K562 treated with DMSO at 1 percent for 12 hours (cell line): ENCODE data around the gene CAV3. TPM values are rescaled to one million over a fixed set of nuclear protein-coding genes. Genes with fewer than 3 reads are reported as not detected.

Experiments
- total RNA-seq: library from RNA; unstranded; fragments of 300-600 nt; gene quantifications from 2 replicates; pipeline ENCODE4 v1.2.3, GENCODE V29; 2022; ENCODE audit not compliant: insufficient read depth

Gene CAV3
- total RNA-seq, result not detected in 2 replicates

DNA sequence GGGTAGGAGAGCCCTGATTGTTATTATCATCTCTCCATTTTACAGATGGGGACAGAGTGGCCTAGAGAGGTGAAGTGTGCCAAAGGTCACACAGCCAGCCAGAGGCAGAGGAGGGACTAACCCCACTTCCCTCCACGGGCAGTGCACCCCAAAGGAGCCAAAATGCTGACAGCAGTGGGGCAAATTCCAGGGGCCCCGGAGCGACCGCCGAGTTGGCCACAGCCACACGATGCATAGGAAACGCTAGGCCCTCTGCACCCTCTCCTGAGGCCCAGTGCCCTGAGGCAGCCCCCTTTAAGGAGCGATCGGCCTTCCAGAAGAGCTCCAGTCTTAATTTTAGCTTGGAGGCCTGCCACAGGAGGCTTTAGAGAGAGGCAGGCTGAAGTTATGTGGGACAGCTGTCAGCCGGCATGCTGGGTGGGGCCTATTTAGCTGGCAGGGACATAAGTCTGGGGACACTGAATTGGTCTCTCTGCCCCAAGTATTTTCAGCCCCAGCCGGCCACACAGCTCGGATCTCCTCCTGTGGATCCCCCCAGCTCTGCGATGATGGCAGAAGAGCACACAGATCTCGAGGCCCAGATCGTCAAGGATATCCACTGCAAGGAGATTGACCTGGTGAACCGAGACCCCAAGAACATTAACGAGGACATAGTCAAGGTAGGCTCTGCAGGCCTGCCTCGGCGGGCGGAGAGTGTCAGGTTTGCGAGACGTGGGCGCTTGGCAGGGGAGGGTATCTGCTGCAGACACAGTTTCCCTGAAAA lies at the start of gene CAV3:
Gene CAV3, plus strand, starts transcription at position 471 of the 763 bp plus-strand sequence. Its CDS starts 75 bp downstream, at position 546.

DNA sequence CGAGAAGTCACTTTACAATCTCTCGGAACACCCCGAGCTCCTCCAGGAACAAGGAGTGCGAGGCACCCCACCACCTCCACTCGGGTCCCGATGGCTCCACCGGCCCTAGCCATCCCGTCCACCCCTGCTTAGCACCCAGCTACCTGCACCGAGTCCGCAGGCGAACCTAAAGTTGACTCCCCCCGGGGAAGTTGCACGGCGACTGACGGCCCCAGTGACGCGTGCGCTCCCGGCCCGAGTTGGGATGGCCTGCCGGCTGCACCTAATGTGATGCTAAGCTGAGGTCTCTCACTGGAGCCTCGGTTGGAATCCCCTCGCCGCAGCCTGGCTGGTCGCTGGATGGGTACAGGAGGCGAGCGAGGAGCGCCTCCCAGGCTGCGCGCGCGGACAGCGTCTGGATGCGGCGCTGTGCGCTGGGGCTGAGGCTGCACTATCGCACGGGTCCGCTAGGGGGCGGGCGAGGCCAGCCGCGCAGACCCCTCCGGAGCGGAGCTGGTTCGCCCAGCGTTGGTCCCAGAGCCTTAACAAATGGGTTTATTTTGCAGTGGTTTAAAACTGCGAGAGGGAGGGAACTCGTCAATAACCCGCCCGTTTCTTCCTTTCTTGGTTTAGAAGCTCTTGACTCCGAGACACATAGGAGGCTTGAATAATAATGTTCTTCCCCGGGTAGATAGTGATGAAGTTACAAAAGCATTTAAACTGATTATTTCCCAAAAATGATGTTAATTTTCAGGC lies 35.7 kb downstream of the CAV3 start, which contains the start of gene OXTR:
Gene OXTR, minus strand, starts transcription at position 526 of the 735 bp plus-strand sequence. CDS start 1,426 bp downstream, outside the sequence.

Other genes with a start within 250 kb of the CAV3 start
- 0.15 TPM in 1 of 2 replicates, not detected in the other for gene LMCD1, start 232.0 kb upstream of the CAV3 start, total RNA-seq
- not detected in 2 replicates for gene SSUH2, start 89.0 kb upstream of the CAV3 start, total RNA-seq
- gene OXTR, start 35.8 kb downstream of the CAV3 start, total RNA-seq, result 0.17 and 0.86 TPM in 2 replicates
- gene RAD18, start 229.7 kb downstream of the CAV3 start, total RNA-seq, result 4.4 and 29.0 TPM in 2 replicates